Fibroblast of pulmonary artery (primary cell): ENCODE results near the gene STX8.

ENCODE experiments used
- DNase-seq: peaks from one replicate; pipeline ENCODE4 v3.0.0-alpha.2; 2010; ENCODE audit warnings: low read depth
- H3K4me3 ChIP-seq: replicated peaks from 2 replicates; pipeline ENCODE4 v1.5.1; 2011; ENCODE audit warnings: low read depth, mild to moderate bottlenecking, control low read depth, low read length, moderate library complexity
- TF ChIP-seq, protein P1 (sequence below): IDR thresholded peaks from 2 replicates; pipeline ENCODE4 v1.5.1; 2011; ENCODE audit warnings: mild to moderate bottlenecking, control low read depth, low read length, inconsistent platforms; ENCODE audit errors: missing control alignments

Gene STX8

GRCh38 chr17:9285602-9286427, 289.8 kb downstream of the STX8 start:
- DNase-seq: no peak
- TF ChIP-seq, protein P1, sequence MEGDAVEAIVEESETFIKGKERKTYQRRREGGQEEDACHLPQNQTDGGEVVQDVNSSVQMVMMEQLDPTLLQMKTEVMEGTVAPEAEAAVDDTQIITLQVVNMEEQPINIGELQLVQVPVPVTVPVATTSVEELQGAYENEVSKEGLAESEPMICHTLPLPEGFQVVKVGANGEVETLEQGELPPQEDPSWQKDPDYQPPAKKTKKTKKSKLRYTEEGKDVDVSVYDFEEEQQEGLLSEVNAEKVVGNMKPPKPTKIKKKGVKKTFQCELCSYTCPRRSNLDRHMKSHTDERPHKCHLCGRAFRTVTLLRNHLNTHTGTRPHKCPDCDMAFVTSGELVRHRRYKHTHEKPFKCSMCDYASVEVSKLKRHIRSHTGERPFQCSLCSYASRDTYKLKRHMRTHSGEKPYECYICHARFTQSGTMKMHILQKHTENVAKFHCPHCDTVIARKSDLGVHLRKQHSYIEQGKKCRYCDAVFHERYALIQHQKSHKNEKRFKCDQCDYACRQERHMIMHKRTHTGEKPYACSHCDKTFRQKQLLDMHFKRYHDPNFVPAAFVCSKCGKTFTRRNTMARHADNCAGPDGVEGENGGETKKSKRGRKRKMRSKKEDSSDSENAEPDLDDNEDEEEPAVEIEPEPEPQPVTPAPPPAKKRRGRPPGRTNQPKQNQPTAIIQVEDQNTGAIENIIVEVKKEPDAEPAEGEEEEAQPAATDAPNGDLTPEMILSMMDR: no peak
- H3K4me3 ChIP-seq: no peak overlapping the region

DNA sequence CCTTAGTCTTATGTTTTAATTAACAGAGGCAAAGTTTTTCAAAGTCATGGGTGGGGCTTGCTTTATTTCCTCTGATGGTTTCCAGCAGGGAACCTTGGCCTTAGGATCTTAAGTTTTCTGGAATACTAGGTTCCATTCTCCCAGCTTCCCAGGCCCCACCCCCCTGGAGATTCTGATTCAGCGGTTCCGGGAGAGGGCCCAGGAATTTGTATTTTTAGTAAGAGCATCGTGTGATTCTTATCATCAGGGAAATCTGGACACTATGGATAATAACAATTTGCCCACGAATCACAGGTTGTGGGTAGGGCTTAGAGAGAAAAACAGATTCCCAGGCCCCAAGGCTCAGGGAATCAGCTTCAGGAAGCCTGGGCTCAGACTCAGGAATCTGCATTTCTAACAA, 290.7 kb downstream of the STX8 start:
- DNase-seq: no peak
- no peak overlapping the region for H3K4me3 ChIP-seq
- TF ChIP-seq, protein P1: no peak

GRCh38 chr17:9283909-9284308, 291.7 kb downstream of the STX8 start:
- H3K4me3 ChIP-seq: no peak overlapping the region
- DNase-seq: no peak
- TF ChIP-seq, protein P1: no peak

GRCh38 chr17:9279893-9280292, 295.7 kb downstream of the STX8 start:
- TF ChIP-seq, protein P1: no peak
- DNase-seq: no peak
- H3K4me3 ChIP-seq: no peak overlapping the region

DNA sequence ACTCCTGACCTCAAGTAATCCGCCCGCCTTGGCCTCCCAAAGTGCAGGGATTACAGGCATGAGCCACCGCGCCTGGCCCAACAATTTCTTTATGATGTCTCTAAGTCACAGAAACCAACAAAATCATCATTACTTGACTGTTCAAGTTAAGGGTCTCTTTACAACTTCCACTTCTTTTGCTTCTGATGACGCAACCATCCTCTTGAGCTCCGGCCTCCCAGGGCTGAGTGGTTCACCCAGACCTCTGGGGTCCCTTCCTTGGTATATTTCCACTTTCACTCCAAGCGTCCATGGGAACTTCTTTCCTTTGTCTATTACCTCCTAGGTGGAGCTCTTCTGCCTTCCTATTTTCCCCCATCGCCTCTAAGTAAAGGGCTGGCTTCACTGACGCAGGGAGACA, 300.6 kb downstream of the STX8 start:
- TF ChIP-seq, protein P1: no peak
- H3K4me3 ChIP-seq: no peak overlapping the region
- no peak for DNase-seq

- TF ChIP-seq, protein P1: no peak
- no peak overlapping the region for H3K4me3 ChIP-seq
- peak; percentile 69 for DNase-seq
Observed at GRCh38 chr17:9273428-9274391, 301.9 kb downstream of the STX8 start.
